ENCODE data around the gene PLEKHA4.
A peak's percentile ranks its signal among the peaks of the same experiment; 100 is the strongest.

The PLEKHA4 gene

GRCh38 chr19:48830088-48830487, 38.3 kb downstream of the PLEKHA4 start:
- DNase-seq (ENCODE audit: low read depth): no peak

- no peak for DNase-seq (ENCODE audit: low read depth)
These were observed 41.8 kb downstream of the PLEKHA4 start for GRCh38 chr19:48826606-48827020.

DNA sequence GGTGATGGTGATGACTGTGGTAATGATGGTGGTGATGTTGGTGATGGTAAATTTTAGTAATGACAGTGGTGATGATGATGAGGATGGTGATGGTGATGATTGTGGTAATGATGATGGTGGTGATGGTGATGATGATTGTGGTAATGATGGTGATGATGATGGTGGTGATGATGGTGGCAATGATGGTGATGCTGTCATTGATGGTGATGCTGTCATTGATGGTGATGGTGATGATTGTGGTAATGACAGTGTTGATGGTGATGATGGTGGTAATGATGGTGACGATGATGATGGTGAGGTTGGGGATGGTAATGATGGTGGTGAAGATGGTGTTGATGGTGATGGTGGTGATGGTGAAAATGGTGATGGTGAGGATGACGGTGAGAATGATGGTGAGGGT, 45.9 kb downstream of the PLEKHA4 start:
- DNase-seq (ENCODE audit: low read depth): no peak

DNA sequence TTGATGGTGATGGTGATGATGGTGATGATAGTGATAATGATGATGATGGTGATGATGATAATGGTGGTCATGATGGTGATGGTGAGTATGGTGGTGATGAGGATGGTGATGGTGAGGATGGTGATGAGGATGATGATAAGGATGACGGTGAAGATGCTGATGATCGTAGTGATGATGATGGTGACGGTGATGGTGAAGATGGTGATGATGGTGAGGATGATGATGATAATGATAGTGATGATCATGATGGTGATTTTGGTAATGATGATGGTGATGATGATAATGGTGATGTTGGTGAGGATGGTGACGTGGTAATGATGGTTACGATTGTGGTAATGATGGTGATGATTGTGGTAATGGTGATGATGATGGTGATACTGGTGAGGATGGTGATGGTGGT, 46.8 kb downstream of the PLEKHA4 start:
- no peak for DNase-seq (ENCODE audit: low read depth)

GRCh38 chr19:48819366-48819816, 49.0 kb downstream of the PLEKHA4 start:
- DNase-seq (ENCODE audit: low read depth): peak; percentile 16

DNA sequence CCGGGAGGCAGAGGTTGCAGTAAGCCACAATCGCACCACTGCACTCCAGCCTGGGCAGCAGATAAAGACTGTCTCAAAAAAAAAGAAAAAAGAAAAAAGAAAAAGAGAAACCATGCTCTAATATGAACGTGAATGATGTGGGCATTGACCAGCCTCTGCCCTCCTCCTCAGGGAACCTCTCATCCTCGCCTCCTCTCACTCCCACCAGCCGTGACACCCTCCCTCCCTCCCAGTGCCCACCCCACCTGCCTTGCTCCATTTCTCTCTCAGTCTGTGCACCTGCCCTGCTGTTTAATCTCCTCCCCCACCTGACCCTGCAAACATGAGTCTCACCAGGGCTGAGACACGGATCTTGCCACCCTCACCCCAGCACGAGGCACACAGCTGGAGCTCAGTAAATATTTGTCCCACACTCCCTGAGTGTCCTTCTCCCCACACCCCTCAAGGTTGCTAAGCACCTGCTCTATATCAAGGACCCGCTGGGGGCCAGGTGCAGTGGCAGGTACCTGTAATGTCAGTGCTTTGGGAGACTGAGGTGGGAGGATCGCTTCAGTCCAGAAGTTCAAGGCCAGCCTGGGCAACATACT, 50.1 kb downstream of the PLEKHA4 start:
- DNase-seq (ENCODE audit: low read depth): no peak

DNA sequence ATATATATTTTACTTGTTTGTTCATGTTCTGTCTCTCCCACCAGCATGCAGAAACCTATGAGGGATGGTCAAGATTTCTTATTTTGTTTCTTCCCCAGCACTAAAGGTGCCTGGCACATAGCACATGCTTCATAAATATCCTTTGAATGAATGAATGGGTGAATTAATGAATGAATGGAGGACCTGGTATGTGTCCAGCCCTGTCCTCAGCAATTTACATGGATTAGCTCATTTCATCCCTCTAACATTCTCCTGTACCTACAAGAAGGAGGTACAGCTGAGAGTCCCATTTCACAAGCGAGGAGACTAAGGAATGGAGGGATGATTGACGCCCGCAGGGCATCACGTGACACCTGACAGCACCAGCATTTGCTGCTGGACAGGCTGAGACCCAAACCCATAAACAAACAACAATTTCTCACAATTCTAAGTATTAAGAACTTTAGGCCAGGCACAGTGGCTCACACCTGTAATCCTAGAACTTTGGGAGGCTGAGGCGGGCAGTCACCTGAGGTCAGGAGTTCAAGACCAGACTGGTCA, 50.8 kb downstream of the PLEKHA4 start:
- no peak for DNase-seq (ENCODE audit: low read depth)

DNA sequence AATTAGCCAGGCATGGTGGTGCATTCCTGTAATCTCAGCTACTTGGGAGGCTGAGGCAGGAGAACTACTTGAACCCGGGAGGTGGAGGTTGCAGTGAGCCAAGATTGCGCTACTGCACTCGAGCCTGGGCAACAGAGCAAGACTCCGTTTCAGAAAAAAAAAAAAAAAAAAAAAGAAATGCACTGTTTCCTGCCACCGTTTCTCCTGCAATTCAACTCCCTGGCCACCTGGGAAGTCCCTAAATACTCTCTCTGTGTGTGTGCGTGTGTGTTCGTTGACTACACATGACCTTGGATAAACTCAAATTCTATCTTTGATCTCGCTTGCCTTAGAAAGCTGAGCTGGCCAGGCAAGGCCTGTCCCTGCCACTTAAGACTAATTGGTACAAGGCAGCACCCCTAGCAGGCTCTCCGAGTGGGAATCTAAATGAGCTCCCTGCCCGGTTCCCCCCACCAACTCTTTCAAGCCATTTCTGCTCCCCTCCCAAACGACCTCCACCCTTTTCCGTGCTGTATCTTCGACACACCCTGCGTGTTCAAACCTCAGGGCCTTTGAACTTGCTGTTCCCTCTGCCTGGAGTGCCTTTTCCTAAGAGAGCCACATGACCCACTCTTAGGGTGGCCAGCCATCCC, 52.4 kb downstream of the PLEKHA4 start:
- peak; percentile 25 for DNase-seq (ENCODE audit: low read depth)

DNA sequence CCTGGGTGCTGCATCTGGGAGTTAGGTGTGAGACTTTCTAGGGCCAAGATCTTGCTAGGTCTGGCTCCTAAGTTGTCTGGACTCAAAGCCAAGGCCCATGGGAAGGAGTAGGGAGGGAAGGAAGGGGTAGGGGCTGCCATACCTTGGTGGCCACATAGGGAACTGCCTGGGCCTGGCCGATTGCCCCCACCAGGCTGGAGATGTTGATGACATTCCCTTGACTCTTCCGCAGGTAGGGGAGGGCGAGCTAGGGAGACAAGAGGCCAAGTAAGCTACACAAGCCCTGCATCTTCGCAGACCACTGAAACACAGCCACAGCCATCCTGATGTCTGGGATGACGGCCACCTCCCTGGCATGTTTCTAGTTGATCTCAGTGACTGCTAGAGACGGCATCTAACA, 53.5 kb downstream of the PLEKHA4 start:
- no peak for DNase-seq (ENCODE audit: low read depth)

DNA sequence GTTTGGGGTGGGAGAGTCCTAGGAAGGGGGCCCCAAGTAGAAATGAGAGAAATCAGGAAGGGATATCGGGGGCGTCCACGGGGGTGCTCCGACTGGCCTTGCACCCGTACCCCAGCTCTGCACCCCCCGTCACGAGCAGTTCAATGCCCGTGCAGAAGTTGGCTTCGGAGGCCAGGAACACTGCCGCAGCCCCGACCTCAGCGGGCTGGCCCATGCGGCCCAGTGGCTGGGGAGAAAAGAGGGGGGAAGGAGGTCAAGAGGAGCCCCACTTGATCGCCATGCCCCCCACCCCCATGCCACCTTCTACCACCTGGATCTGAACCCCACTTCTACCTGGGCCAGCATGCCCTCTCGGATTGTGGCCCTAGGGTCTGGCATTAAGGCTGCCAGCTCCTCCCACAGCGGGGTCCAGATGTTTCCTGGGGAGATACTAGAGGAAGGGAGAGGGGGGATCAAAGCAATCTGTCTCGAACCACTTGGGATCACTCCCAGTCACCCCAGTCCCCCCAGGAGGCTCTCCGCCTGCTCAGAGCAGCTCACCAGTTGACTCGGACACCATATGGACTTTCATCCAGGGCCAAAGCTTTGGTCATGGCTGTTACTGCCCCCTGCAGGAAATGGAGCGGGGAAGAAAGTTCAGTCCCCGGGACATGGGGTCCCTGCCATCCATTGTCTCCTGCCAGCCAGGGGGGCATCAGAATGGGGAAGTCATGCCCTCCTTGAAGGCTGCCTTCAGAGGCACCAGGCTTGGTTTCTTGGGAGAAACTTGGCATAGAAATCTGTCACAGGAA, 55.1 kb downstream of the PLEKHA4 start:
- DNase-seq (ENCODE audit: low read depth): no peak

DNA sequence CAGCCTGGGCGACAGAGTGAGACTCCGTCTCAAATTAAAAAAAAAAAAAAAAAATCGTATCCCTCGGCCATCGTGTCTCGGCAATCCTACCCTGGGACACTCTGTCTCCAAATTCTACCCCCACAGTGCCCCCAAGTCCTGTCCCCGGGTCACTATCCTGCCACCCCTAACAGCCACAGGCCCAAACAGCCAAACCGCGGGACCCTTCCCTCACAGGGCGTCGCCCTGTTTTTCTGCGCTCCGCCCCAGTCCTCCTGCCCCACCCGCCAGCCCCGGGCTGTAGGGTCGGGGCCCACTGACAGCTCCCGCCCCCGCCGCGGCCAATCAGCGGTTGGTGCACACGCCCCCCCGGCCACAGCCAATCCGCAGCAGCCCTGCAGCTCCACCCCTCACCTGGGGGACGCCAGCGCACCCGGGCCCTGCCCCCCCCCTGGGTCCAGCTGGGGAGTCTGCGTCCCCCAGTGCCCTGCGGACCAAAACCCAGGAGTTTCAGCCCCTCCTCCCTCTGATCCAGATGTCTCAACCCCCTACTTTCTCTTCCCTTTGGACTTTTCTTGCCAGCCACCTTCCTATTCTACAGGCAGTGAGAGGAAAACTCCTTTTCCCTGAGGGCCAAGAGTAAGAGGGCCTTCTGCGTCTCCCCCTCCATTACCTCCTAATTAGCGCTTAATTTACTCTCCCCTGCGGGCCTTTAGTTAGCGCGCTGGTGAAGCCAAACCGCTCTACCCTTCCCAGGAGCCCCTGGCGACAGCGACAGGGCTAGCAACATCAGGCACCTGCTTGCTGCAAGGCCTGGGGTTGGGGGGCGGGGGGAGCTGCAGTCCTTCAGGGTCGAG, 56.1 kb downstream of the PLEKHA4 start:
- DNase-seq (ENCODE audit: low read depth): peak; percentile 74

GRCh38 chr19:48810151-48810550, 58.3 kb downstream of the PLEKHA4 start:
- DNase-seq (ENCODE audit: low read depth): no peak

GRCh38 chr19:48807590-48808308, 60.7 kb downstream of the PLEKHA4 start:
- DNase-seq (ENCODE audit: low read depth): peak; percentile 13

- no peak for DNase-seq (ENCODE audit: low read depth)
These were observed 61.4 kb downstream of the PLEKHA4 start for GRCh38 chr19:48806818-48807589.

- peak; percentile 64 for DNase-seq (ENCODE audit: low read depth)
These were observed 61.9 kb downstream of the PLEKHA4 start for GRCh38 chr19:48806518-48806817.

DNA sequence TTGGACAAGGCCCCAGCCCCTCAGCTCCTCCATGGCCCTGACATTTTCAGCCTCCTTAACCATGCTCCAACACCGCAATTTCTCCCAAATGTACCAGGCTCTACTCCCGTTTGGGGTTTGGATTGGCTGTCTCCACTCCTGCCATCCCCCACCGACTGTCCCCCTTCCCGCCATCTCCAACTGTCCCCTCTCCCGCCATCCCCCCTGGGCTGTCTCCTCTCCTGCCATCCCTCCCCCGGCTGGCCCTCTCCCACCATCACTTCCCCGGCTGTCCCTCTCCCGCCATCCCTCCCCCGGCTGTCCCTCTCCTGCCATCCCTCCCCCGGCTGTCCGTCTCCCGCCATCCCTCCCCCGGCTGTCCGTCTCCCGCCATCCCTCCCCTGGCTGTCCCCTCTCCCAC, 63.0 kb downstream of the PLEKHA4 start:
- no peak for DNase-seq (ENCODE audit: low read depth)

GRCh38 chr19:48804496-48804895, 63.9 kb downstream of the PLEKHA4 start:
- DNase-seq (ENCODE audit: low read depth): no peak

DNA sequence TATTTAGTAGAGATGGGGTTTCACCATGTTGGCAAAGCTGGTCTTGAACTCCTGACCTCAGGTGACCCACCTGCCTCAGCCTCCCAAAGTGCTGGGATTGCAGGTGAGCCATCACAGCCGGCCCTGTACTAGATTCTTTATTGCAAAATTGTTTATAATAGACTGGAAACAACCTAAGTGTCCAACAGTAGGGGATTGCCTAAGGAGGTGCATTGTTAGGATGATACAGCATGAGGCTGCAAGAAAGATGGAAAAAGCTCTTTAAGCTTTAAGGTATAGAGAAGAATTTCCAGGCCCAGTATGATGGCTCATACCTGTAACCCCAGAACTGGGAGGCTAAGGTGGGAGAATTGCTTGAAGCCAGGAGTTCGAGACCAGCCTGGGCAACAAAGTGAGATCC, 65.8 kb downstream of the PLEKHA4 start:
- DNase-seq (ENCODE audit: low read depth): no peak

DNA sequence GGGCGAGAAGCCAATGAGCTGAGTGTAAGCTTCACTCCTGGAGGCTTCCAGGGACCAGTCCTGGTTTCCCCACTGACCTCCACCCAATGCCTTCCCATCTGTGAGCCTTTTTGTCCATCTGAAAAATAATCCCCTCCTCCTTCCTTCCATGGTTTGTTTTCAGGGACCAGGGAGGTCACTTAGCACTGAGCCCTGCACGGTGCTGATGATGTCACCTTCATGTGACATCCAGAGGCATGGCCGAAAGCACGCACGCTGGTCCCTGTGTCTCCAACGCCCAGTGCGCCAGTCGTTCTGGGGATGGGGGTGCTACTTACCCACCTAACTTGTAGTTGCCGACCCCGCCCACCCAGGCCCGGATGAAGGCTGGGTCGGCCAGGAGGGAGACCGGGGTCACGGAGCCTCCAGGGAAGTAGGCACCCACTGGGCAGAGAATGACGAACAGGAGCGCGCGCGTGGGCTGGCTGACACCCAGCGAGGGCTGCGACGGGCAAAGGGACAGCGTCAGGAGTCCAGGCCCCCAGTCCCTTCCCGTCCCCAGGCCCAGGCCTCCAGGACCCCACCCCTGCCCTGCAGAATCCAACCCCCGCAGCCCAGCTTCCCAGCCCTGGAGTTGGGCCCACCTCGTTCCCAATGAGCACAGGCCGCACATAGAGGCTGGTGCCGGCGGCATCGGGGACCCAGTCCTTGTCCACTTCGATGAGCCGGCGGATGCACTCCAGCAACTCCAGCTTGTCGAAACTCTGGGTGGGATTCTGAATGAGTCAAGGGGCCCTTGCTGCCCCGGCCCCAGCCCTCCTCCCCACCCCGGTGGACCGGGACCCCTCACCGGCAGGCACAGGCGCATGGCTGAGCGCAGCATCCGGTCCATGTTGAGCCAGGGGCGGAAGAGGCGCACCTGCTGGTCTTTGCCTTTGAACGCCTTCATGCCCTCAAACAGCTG, 68.8 kb downstream of the PLEKHA4 start:
- no peak for DNase-seq (ENCODE audit: low read depth)

- DNase-seq (ENCODE audit: low read depth): peak; percentile 13
These were observed 69.5 kb downstream of the PLEKHA4 start for GRCh38 chr19:48798937-48799336.
